HepG2 (cell line): Measurements from ENCODE around the gene NFAT5. TPM values are rescaled to one million over a fixed set of nuclear protein-coding genes. Genes with fewer than 3 reads are reported as not detected.
A peak's percentile ranks its signal among the peaks of the same experiment; 100 is the strongest.

Experiments used
- ADNP ChIP-seq: sonication (generic); formaldehyde crosslinking; IDR thresholded peaks from 2 replicates; pipeline ENCODE4 v1.4.0; 2020; ENCODE audit warnings: missing genetic modification reagents
- ARID4A ChIP-seq: sonication (generic); formaldehyde crosslinking; IDR thresholded peaks from 2 replicates; pipeline ENCODE4 v1.5.0; 2020; ENCODE audit warnings: mild to moderate bottlenecking, missing genetic modification reagents, borderline replicate concordance
- GTF2F1 ChIP-seq: fragments of 150-350 bp; IDR thresholded peaks from 2 replicates; pipeline ENCODE4 v1.6.1; 2014; ENCODE audit warnings: low read length
- SSRP1 ChIP-seq: IDR thresholded peaks from 2 replicates; pipeline ENCODE4 v1.6.1; 2016; ENCODE audit warnings: control low read depth
- TFE3 ChIP-seq: IDR thresholded peaks from 2 replicates; pipeline ENCODE4 v1.6.1; 2016
- TIGD3 ChIP-seq: sonication (generic); formaldehyde crosslinking; IDR thresholded peaks from 2 replicates; pipeline ENCODE4 v1.5.1; 2020; ENCODE audit warnings: mild to moderate bottlenecking, missing genetic modification reagents, borderline replicate concordance
- ZMYM4 ChIP-seq: sonication (generic); formaldehyde crosslinking; IDR thresholded peaks from 2 replicates; pipeline ENCODE4 v1.8.1; 2023; ENCODE audit warnings: mild to moderate bottlenecking, missing genetic modification reagents
- ZNF160 ChIP-seq: sonication (generic); formaldehyde crosslinking; IDR thresholded peaks from 2 replicates; pipeline ENCODE4 v1.8.0; 2022; ENCODE audit warnings: mild to moderate bottlenecking, inconsistent platforms, missing genetic modification reagents
- ZNF343 ChIP-seq: sonication (generic); formaldehyde crosslinking; IDR thresholded peaks from 2 replicates; pipeline ENCODE4 v1.4.0; 2020; ENCODE audit warnings: mild to moderate bottlenecking, missing genetic modification reagents
- ZNF350 ChIP-seq: sonication (generic); formaldehyde crosslinking; IDR thresholded peaks from 2 replicates; pipeline ENCODE4 v1.4.0; 2020; ENCODE audit warnings: mild to moderate bottlenecking, low read depth, missing genetic modification reagents, borderline replicate concordance
- ZNF430 ChIP-seq: sonication (generic); formaldehyde crosslinking; IDR thresholded peaks from 2 replicates; pipeline ENCODE4 v1.9.0; 2021; ENCODE audit warnings: mild to moderate bottlenecking, missing genetic modification reagents
- ZNF749 ChIP-seq: sonication (generic); formaldehyde crosslinking; IDR thresholded peaks from 2 replicates; pipeline ENCODE4 v1.8.0; 2022; ENCODE audit warnings: mild to moderate bottlenecking, missing genetic modification reagents, moderate library complexity, borderline replicate concordance
- ZNF878 ChIP-seq: sonication (generic); formaldehyde crosslinking; IDR thresholded peaks from 2 replicates; pipeline ENCODE4 v1.8.1; 2023; ENCODE audit warnings: mild to moderate bottlenecking, missing genetic modification reagents, moderate library complexity
- ZSCAN30 ChIP-seq: sonication (generic); formaldehyde crosslinking; IDR thresholded peaks from 2 replicates; pipeline ENCODE4 v1.5.0; 2020; ENCODE audit warnings: mild to moderate bottlenecking, missing genetic modification reagents
- polyA plus RNA-seq, 8 experiments: library from polyadenylated mRNA; depleted of rRNA in 3 of 8; stranded (reverse) in 7 of 8; unstranded in 1 of 8; fragments of >200 nt; fragmentation: Illumina TruSeq in 4 of 8; extraction: Trizol in 4 of 8; gene quantifications; 2 replicates each; pipeline versions ENCODE4 v1.2.1 to v1.2.3, GENCODE V29; 2011 to 2016; ENCODE audit warnings: low read depth in 4 of 8, missing spikeins in 1 of 8, mixed read lengths in 1 of 8; ENCODE audit not compliant: insufficient read depth in 1 of 8
- total RNA-seq, 5 experiments: library from RNA; depleted of rRNA; stranded (reverse); fragments of >200 nt; fragmentation: Illumina TruSeq; extraction: Trizol; gene quantifications; 2 replicates each; pipeline ENCODE4 v1.2.3, GENCODE V29; 2016; ENCODE audit warnings: low read depth in 1 of 5
- TF ChIP-seq, protein P1 (sequence below): sonication (generic); formaldehyde crosslinking; IDR thresholded peaks from 2 replicates; pipeline ENCODE4 v1.4.0; 2020; ENCODE audit warnings: missing genetic modification reagents
- TF ChIP-seq, protein P2 (sequence below): sonication (generic); formaldehyde crosslinking; IDR thresholded peaks from 2 replicates; pipeline ENCODE4 v1.4.0; 2020; ENCODE audit warnings: missing genetic modification reagents
- TF ChIP-seq, protein P3 (sequence below): sonication (generic); formaldehyde crosslinking; IDR thresholded peaks from 2 replicates; pipeline ENCODE4 v1.5.0; 2020; ENCODE audit warnings: missing genetic modification reagents
- TF ChIP-seq, protein P4 (sequence below): IDR thresholded peaks from 2 replicates; pipeline ENCODE4 v1.6.1; 2016; ENCODE audit warnings: missing genetic modification reagents, missing compliant biosample characterization

The NFAT5 gene
- total and polyA plus RNA-seq, 2 of the 13 experiments (the other 11 are each of a cell fraction or from before 2014, with no cell fraction given), result 20.5 to 54.3 TPM

DNA sequence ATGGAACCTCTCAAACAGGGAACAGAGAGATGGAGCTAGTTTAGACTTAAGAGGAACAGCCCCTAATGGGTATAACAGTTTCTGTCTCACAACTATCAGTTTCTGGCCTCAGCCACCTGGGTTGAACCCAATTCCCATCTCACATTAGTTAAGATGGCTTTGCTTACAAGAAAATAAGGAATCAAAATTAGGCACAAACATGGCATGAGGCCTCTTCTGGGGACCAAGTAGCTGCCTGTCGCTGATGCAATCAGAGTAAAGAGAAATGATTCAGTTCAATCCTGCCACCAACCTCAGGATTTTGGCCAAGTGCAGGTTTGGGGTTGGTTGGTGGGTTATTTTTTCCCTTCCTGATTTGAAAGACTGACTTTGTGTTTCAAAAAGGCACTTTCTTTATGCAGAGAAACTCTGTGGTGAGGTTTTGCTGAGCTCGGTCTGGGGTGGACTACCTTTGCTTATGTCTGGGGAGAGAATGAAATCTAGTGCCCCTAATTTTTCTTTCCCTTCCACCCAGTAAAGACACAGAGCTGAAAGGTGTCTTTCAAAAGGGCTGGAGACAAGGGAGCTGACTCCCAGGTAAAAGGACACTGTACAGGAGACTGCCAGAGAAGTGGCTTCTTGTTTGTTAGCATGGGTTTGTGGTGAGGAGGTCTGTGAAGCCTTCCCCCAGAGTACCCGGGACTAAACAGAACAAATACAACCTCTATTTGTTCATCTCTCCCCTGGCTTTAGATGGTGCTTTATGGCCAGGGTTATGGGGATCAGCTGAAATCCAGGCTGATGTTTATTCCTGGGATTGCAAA, 44.8 kb upstream of the NFAT5 start (continued):
- TF ChIP-seq ARID4A (CRISPR knock-in tag) (peak; percentile 28; the same call in 1 of the 2 replicates), ZNF350 (no peak), TFE3 (CRISPR knock-in tag) (no peak), ZNF878 (no peak), SSRP1 (no peak), ZNF160 (CRISPR knock-in tag) (no peak), ADNP (CRISPR knock-in tag) (no peak), GTF2F1 (no peak), TIGD3 (CRISPR knock-in tag) (no peak), ZSCAN30 (CRISPR knock-in tag) (no peak), ZMYM4 (CRISPR knock-in tag) (no peak), ZNF749 (0 out of 2 replicates have a peak, but pooled peaks have one; percentile 23), ZNF430 (CRISPR knock-in tag) (no peak), ZNF343 (0 out of 2 replicates have a peak, but pooled peaks have one; percentile 30)
- TF ChIP-seq, protein P1, sequence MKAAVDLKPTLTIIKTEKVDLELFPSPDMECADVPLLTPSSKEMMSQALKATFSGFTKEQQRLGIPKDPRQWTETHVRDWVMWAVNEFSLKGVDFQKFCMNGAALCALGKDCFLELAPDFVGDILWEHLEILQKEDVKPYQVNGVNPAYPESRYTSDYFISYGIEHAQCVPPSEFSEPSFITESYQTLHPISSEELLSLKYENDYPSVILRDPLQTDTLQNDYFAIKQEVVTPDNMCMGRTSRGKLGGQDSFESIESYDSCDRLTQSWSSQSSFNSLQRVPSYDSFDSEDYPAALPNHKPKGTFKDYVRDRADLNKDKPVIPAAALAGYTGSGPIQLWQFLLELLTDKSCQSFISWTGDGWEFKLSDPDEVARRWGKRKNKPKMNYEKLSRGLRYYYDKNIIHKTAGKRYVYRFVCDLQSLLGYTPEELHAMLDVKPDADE (CRISPR knock-in tag), result no peak
- TF ChIP-seq, protein P2, sequence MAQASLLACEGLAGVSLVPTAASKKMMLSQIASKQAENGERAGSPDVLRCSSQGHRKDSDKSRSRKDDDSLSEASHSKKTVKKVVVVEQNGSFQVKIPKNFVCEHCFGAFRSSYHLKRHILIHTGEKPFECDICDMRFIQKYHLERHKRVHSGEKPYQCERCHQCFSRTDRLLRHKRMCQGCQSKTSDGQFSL (CRISPR knock-in tag), result no peak
- TF ChIP-seq, protein P3, sequence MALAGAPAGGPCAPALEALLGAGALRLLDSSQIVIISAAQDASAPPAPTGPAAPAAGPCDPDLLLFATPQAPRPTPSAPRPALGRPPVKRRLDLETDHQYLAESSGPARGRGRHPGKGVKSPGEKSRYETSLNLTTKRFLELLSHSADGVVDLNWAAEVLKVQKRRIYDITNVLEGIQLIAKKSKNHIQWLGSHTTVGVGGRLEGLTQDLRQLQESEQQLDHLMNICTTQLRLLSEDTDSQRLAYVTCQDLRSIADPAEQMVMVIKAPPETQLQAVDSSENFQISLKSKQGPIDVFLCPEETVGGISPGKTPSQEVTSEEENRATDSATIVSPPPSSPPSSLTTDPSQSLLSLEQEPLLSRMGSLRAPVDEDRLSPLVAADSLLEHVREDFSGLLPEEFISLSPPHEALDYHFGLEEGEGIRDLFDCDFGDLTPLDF (CRISPR knock-in tag), result 0 out of 2 replicates have a peak, but pooled peaks have one; percentile 48
- TF ChIP-seq, protein P4, sequence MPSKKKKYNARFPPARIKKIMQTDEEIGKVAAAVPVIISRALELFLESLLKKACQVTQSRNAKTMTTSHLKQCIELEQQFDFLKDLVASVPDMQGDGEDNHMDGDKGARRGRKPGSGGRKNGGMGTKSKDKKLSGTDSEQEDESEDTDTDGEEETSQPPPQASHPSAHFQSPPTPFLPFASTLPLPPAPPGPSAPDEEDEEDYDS (CRISPR knock-in tag), result no peak
